ENCODE data around the gene CBFA2T3.
"Not testable (repeated sequence)": the region's sequence is repeated elsewhere in the genome, so short reads cannot be mapped to it uniquely, and the experiment has no call there.

Gene CBFA2T3

GRCh38 chr16:88896238-88897070, 80.6 kb downstream of the CBFA2T3 start:
- H3K27ac ChIP-seq (ENCODE audit: low read depth, low read length) = no peak overlapping the region
- H3K4me1 ChIP-seq (ENCODE audit: control insufficient read depth, insufficient read depth, low read length) = no peaks in the 10 kb centered on the region
- H3K9me3 ChIP-seq (ENCODE audit: control insufficient read depth, insufficient read depth, low read length) = no peaks in the 10 kb centered on the region
- no peaks in the 10 kb centered on the region for H3K27me3 ChIP-seq (ENCODE audit: control insufficient read depth, insufficient read depth, low read length)
- H3K36me3 ChIP-seq (ENCODE audit: control insufficient read depth, insufficient read depth, low read length) = no peaks in the 10 kb centered on the region
- no peak overlapping the region for H3K4me3 ChIP-seq (ENCODE audit: low read depth, low read length)
- no peak overlapping the region for H3K9ac ChIP-seq (ENCODE audit: low read depth, low read length)

GRCh38 chr16:88895335-88895734, 81.7 kb downstream of the CBFA2T3 start:
- H3K9ac ChIP-seq (ENCODE audit: low read depth, low read length) = no peak overlapping the region
- no peaks in the 10 kb centered on the region for H3K4me1 ChIP-seq (ENCODE audit: control insufficient read depth, insufficient read depth, low read length)
- H3K27ac ChIP-seq (ENCODE audit: low read depth, low read length) = no peak overlapping the region
- no peaks in the 10 kb centered on the region for H3K9me3 ChIP-seq (ENCODE audit: control insufficient read depth, insufficient read depth, low read length)
- no peaks in the 10 kb centered on the region for H3K36me3 ChIP-seq (ENCODE audit: control insufficient read depth, insufficient read depth, low read length)
- H3K4me3 ChIP-seq (ENCODE audit: low read depth, low read length) = no peak overlapping the region
- H3K27me3 ChIP-seq (ENCODE audit: control insufficient read depth, insufficient read depth, low read length) = no peaks in the 10 kb centered on the region

- Histone ChIP-seq H3K27ac (ENCODE audit: low read depth, low read length) (no peak overlapping the region), H3K27me3 (ENCODE audit: control insufficient read depth, insufficient read depth, low read length) (no peaks in the 10 kb centered on the region), H3K4me1 (ENCODE audit: control insufficient read depth, insufficient read depth, low read length) (no peaks in the 10 kb centered on the region), H3K9me3 (ENCODE audit: control insufficient read depth, insufficient read depth, low read length) (no peaks in the 10 kb centered on the region), H3K4me3 (ENCODE audit: low read depth, low read length) (no peak overlapping the region), H3K9ac (ENCODE audit: low read depth, low read length) (no peak overlapping the region), H3K36me3 (ENCODE audit: control insufficient read depth, insufficient read depth, low read length) (no peaks in the 10 kb centered on the region)
Measured at GRCh38 chr16:88894681-88895300, 82.2 kb downstream of the CBFA2T3 start.

DNA sequence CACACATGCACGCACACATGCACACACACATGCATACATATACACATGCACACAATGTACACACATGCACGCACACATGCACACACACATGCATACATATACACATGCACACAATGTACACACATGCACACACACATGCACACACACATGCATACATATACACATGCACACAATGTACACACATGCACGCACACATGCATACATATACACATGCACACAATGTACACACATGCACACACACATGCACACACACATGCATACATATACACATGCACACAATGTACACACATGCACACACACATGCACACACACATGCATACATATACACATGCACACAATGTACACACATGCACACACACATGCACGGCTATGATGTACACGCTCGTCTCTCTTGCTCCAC, 82.7 kb downstream of the CBFA2T3 start:
- H3K27me3 ChIP-seq (ENCODE audit: control insufficient read depth, insufficient read depth, low read length); H3K9ac ChIP-seq (ENCODE audit: low read depth, low read length); H3K4me3 ChIP-seq (ENCODE audit: low read depth, low read length); H3K36me3 ChIP-seq (ENCODE audit: control insufficient read depth, insufficient read depth, low read length); H3K4me1 ChIP-seq (ENCODE audit: control insufficient read depth, insufficient read depth, low read length); H3K27ac ChIP-seq (ENCODE audit: low read depth, low read length); H3K9me3 ChIP-seq (ENCODE audit: control insufficient read depth, insufficient read depth, low read length): not testable (repeated sequence)

GRCh38 chr16:88893127-88893968, 83.7 kb downstream of the CBFA2T3 start:
- Histone ChIP-seq H3K27ac (ENCODE audit: low read depth, low read length) (no peak overlapping the region), H3K9me3 (ENCODE audit: control insufficient read depth, insufficient read depth, low read length) (no peaks in the 10 kb centered on the region), H3K27me3 (ENCODE audit: control insufficient read depth, insufficient read depth, low read length) (no peaks in the 10 kb centered on the region), H3K36me3 (ENCODE audit: control insufficient read depth, insufficient read depth, low read length) (no peaks in the 10 kb centered on the region), H3K4me3 (ENCODE audit: low read depth, low read length) (no peak overlapping the region), H3K4me1 (ENCODE audit: control insufficient read depth, insufficient read depth, low read length) (no peaks in the 10 kb centered on the region), H3K9ac (ENCODE audit: low read depth, low read length) (no peak overlapping the region)

GRCh38 chr16:88892065-88892464, 84.9 kb downstream of the CBFA2T3 start:
- H3K27me3 ChIP-seq (ENCODE audit: control insufficient read depth, insufficient read depth, low read length) = no peaks in the 10 kb centered on the region
- no peak overlapping the region for H3K9ac ChIP-seq (ENCODE audit: low read depth, low read length)
- no peaks in the 10 kb centered on the region for H3K9me3 ChIP-seq (ENCODE audit: control insufficient read depth, insufficient read depth, low read length)
- no peak overlapping the region for H3K4me3 ChIP-seq (ENCODE audit: low read depth, low read length)
- no peak overlapping the region for H3K27ac ChIP-seq (ENCODE audit: low read depth, low read length)
- no peaks in the 10 kb centered on the region for H3K4me1 ChIP-seq (ENCODE audit: control insufficient read depth, insufficient read depth, low read length)
- H3K36me3 ChIP-seq (ENCODE audit: control insufficient read depth, insufficient read depth, low read length) = no peaks in the 10 kb centered on the region

- H3K9ac ChIP-seq (ENCODE audit: low read depth, low read length) = no peak overlapping the region
- no peaks in the 10 kb centered on the region for H3K36me3 ChIP-seq (ENCODE audit: control insufficient read depth, insufficient read depth, low read length)
- H3K4me3 ChIP-seq (ENCODE audit: low read depth, low read length) = no peak overlapping the region
- H3K27me3 ChIP-seq (ENCODE audit: control insufficient read depth, insufficient read depth, low read length) = no peaks in the 10 kb centered on the region
- H3K4me1 ChIP-seq (ENCODE audit: control insufficient read depth, insufficient read depth, low read length) = no peaks in the 10 kb centered on the region
- no peaks in the 10 kb centered on the region for H3K9me3 ChIP-seq (ENCODE audit: control insufficient read depth, insufficient read depth, low read length)
- no peak overlapping the region for H3K27ac ChIP-seq (ENCODE audit: low read depth, low read length)
Measured at GRCh38 chr16:88891083-88891482, 85.9 kb downstream of the CBFA2T3 start.

DNA sequence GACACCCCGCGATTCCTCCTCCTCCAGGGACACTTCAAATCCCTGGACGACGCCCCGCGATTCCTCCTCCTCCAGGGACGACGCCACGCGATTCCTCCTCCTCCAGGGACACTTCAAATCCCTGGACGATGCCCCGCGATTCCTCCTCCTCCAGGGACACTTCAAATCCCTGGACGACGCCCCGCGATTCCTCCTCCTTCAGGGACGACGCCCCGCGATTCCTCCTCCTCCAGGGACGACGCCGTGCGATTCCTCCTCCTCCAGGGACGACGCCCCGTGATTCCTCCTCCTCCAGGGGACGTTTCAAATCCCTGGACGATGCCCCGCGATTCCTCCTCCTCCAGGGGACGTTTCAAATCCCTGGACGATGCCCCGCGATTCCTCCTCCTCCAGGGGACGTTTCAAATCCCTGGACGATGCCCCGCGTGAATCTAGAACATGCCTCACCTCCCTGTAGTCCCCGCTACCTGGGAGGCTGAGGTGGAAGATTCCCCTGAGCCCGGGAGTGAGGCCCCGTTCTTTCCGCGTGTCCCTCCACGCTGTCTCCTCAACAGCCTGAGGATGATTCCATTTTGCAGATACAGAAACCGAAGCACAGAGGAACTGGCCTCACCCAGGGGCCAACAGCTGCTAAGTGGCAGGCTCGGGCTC, 87.2 kb downstream of the CBFA2T3 start:
- not testable (repeated sequence) for H3K27me3 ChIP-seq (ENCODE audit: control insufficient read depth, insufficient read depth, low read length); H3K9me3 ChIP-seq (ENCODE audit: control insufficient read depth, insufficient read depth, low read length); H3K36me3 ChIP-seq (ENCODE audit: control insufficient read depth, insufficient read depth, low read length); H3K9ac ChIP-seq (ENCODE audit: low read depth, low read length); H3K4me3 ChIP-seq (ENCODE audit: low read depth, low read length); H3K27ac ChIP-seq (ENCODE audit: low read depth, low read length); H3K4me1 ChIP-seq (ENCODE audit: control insufficient read depth, insufficient read depth, low read length)

- no peaks in the 10 kb centered on the region for H3K27me3 ChIP-seq (ENCODE audit: control insufficient read depth, insufficient read depth, low read length)
- no peak overlapping the region for H3K4me3 ChIP-seq (ENCODE audit: low read depth, low read length)
- H3K36me3 ChIP-seq (ENCODE audit: control insufficient read depth, insufficient read depth, low read length) = no peaks in the 10 kb centered on the region
- H3K9ac ChIP-seq (ENCODE audit: low read depth, low read length) = no peak overlapping the region
- H3K4me1 ChIP-seq (ENCODE audit: control insufficient read depth, insufficient read depth, low read length) = no peaks in the 10 kb centered on the region
- H3K9me3 ChIP-seq (ENCODE audit: control insufficient read depth, insufficient read depth, low read length) = no peaks in the 10 kb centered on the region
- no peak overlapping the region for H3K27ac ChIP-seq (ENCODE audit: low read depth, low read length)
Measured at GRCh38 chr16:88888461-88889387, 88.3 kb downstream of the CBFA2T3 start.

GRCh38 chr16:88888057-88888456, 89.0 kb downstream of the CBFA2T3 start:
- Histone ChIP-seq H3K27ac (ENCODE audit: low read depth, low read length) (no peak overlapping the region), H3K9ac (ENCODE audit: low read depth, low read length) (no peak overlapping the region)

More at GRCh38 chr16:88888057-88888456, 89.0 kb downstream of the CBFA2T3 start:
- H3K27me3 ChIP-seq (ENCODE audit: control insufficient read depth, insufficient read depth, low read length) = no peaks in the 10 kb centered on the region
- no peaks in the 10 kb centered on the region for H3K9me3 ChIP-seq (ENCODE audit: control insufficient read depth, insufficient read depth, low read length)
- no peak overlapping the region for H3K4me3 ChIP-seq (ENCODE audit: low read depth, low read length)
- H3K4me1 ChIP-seq (ENCODE audit: control insufficient read depth, insufficient read depth, low read length) = no peaks in the 10 kb centered on the region
- no peaks in the 10 kb centered on the region for H3K36me3 ChIP-seq (ENCODE audit: control insufficient read depth, insufficient read depth, low read length)
